HG03439 (cell line): Measurements from ENCODE around the gene PIP5KL1.

Source experiments
- ATAC-seq: cut with Tn5 transposase; IDR thresholded peaks from one replicate; pipeline ENCODE4 v1.9.1; 2021; ENCODE audit warnings: mild to moderate bottlenecking, moderate library complexity; ENCODE audit not compliant: unreplicated experiment

The PIP5KL1 gene

GRCh38 chr9:127968700-127969383 lies 38.3 kb upstream of the PIP5KL1 start:
- no peak for ATAC-seq

DNA sequence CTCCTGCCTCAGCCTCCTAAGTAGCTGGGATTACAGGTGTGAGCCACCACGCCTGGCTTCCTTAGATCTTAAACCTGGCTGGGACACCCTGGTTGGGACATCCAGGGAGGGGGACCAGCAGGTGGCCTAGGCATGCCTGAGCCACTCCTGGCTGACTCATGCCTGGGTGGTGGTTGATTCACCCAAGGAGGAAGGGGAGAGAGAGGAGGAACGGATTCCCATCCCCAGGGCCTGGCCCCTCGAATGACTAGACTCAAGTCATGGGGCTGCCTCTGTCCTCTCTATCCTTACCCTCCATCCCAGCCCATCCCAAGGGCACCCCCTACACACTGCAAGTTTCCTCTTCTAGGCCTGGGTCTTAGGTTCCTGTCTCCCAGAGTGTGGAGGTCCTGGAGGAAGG lies 37.5 kb upstream of the PIP5KL1 start:
- no peak for ATAC-seq

- ATAC-seq = no peak
Measured at GRCh38 chr9:127967151-127967809, 36.7 kb upstream of the PIP5KL1 start.

DNA sequence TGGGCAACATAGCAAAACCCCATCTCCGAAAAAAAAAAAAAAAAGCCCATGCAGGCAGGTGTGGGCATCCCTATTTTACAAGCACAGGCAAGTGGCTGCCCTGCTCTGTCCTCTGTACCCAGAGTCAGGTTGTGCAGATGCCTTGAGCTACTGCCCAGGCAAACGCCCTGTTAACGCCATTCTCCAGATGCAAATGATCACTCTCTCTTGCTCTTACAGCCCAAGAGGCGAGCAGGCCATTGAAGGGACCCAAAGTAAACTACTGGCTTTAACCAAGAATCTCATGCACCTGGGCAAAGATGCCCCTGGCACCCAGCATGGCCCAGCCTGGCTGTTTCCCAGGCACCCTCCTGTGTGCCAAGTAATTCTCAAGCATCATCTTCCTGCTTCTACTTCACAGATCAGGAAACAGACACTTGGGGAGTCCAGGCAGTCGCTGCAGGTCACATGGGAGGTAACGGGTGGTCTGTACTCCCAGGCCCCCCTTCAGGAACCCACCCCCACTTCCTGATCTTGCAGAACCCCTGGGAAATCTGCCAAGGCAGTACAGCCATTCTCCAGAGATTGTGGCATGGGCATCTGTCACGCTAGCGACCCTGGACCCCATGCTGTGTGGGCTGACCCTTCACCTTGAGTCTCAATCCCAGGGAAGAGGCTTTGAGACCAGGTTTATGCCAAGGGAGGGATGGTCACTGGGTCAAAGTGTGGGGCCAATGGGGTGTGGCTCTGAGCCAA lies 36.0 kb upstream of the PIP5KL1 start:
- no peak for ATAC-seq

DNA sequence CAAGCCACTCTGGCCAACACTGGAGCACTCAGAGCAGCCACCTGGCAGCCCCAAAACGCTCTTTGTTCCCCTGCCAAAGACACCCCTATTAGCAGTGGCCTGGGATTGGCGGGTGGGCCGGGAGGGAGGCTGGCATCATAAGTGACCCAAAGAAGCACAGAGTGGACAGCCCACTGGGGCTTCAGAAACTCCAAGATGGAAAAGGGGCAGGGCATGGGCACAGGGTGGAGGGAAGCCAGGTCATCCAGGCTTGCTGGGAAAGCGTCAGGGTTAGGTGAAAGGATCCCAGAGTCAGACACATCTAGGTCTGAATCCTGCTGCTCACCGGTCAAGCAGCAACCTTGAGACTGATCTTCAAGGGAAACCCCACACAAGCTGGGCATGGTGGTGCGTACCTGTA lies 35.4 kb upstream of the PIP5KL1 start:
- no peak for ATAC-seq

DNA sequence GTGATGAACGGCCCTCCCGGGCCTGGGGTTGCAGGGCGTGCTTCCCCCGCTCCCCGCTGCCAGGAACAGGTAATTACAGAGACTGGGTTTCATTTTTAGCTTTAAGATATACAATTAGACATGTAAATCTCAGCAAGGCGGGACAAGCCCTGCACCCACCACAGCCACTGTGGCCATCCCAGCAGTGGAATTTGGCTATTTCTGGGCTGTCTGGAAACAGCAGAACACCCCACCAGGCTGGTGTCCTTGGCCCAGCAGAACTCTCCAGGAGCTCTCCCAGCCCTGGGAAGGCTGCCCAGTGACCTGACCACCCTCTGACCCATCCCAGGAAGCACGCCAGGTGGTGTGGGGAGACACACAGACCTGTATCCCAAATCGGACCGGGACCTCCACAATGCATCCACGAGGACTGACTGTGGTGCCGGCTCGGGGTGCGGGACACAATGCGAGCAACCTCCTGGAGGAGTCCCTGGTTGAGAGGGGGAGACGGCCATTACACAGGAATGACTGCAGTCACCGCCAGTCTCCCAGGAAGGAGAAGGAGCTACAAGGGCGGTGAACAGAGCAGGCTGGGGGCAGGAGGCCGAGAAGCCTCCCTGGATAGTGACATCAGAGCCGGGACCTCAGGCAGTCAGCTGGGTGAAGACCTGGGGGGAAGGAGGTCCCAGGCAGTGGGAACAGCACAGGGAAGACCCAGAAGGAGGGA lies 32.9 kb upstream of the PIP5KL1 start:
- ATAC-seq = no peak

DNA sequence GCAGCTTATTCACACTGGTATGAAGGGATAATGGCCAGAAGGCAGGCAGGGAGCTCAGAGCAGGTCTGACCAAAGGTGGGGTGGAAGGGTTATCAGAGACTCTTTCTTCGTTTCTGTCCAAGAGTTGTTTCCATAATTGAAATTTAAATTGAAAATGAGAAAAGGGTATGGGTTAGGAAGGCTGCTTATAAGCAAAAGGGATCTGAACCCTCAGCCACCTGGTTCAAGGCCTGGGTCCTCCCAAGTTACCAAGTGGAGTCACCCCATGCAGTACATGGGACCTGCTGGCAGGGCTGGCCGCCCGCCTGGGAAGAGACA lies 32.4 kb upstream of the PIP5KL1 start:
- ATAC-seq = no peak

DNA sequence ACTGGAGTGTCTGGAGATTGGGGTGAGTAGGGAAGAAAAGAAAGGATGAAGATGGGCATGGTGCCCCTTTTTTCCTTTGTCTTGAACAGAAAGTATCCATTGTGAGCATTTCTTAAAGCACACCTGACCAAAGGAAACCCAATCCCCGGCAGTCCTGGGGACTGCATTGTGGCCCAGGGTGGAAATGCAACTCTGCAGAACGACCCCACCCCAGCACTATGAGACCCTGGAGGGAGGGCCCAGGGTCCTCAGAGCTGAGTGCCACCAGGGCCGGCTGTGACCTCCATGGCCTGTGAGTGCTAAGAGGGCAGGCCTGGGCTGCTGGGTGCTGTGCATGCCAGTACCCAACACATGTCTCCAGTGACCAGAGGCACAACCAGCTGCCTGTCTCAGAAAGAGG lies 31.7 kb upstream of the PIP5KL1 start:
- ATAC-seq = no peak

DNA sequence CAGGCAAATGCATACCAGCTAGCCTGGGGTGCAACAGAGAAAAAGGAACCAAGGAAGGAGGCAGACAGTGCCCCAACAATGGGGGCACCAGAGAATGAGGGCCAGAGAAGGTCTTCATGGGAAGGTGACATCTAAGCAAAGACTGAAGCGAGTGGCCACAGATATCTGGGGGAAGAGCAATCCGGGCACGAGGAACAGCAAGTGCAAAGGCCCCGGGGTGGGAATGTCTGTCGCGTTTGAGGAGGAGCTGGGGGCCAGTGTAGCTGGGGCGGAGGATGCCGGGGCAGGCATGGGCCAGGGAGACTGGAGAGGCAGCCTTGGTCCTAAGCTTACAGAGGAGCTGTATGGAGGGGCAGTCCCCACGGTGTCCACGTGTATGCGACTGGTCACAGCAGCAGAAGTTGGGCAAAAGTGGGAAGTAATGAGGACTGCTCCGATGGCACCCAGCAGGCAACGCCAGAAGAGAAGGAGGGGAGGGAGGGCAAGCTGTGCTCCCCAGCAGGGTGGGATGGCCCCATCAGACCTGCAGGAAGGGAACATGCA lies 31.1 kb upstream of the PIP5KL1 start:
- no peak for ATAC-seq

GRCh38 chr9:127961155-127961490 lies 30.5 kb upstream of the PIP5KL1 start:
- ATAC-seq = no peak

GRCh38 chr9:127960410-127961154 lies 30.0 kb upstream of the PIP5KL1 start:
- no peak for ATAC-seq

GRCh38 chr9:127959841-127960409 lies 29.3 kb upstream of the PIP5KL1 start:
- ATAC-seq = no peak

DNA sequence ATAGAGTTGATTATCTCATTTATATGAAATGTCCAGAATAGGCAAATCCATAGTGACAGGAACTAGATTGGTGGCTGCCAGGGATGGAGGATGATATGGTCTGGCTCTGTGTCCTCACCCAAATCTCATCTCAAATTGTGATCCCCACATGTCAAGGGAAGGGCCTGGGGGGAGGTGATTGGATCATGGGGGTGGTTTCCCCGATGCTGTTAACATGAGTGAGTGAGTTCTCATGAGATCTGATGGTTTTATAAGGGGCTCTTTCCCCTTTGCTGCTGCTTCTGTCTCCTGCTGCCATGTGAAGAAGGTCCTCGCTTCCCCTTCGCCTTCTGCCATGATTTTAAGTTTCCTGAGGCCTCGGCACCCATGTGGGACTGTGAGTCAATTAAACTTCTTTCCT lies 28.8 kb upstream of the PIP5KL1 start:
- ATAC-seq = no peak

DNA sequence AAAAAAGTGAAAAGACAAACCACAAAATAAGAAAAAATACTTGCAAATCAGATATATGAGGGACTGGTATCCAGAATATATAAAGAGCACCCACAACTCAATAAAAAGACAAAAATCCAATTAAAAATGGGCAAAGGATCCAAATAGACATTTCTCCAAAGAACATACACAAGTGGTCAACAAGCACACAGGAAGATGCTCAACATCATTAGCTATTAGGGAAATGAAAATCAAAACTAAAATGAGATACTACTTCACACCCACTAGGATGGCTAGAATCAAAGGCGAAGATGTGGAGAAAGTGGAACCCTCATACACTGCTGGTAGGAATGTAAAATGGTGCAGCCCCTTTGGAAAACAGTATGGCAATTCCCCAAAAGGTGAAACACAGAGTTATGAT lies 28.2 kb upstream of the PIP5KL1 start:
- no peak for ATAC-seq

DNA sequence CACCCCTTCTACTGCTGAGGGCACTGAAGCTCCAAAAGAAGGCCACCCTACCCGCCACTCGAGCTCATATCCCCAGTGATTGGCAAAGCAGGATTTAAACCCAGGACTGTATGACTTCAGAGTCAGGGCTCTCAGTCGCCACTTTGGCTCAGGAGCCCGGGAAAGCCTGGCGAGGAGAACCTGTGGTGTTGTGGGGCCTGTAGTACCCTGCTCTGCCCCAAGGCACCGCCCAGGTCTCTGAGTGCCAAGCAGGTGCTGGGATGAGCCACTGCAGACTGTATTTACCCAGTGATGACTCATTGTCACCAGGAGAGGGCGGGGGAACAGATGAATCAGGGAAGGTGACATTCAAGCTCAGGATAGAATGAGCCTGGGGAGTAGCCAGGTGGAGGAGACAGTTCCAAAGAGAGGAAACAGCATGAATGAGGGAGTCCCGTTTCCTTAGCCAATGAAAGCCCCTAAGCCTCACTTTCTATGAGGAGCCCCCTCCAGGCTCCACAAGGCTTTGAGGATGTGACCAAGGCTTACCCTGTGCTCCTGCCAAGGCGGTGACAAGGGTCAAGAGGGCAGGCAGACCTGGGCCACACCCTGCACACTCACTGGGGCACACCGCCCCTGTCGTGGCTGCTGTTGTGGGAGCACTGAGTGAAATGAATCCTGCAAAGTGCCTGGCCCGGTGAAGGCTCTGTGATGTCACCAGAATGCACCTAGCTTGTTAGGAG lies 24.9 kb upstream of the PIP5KL1 start:
- ATAC-seq = no peak

- ATAC-seq = no peak
Measured at GRCh38 chr9:127954831-127955293, 24.3 kb upstream of the PIP5KL1 start.

GRCh38 chr9:127953768-127954505 lies 23.4 kb upstream of the PIP5KL1 start:
- ATAC-seq = no peak

GRCh38 chr9:127953154-127953553 lies 22.6 kb upstream of the PIP5KL1 start:
- no peak for ATAC-seq
